HG03342 (cell line): ENCODE measurements around the gene RHBDD1.

Source experiments
- ATAC-seq: cut with Tn5 transposase; IDR thresholded peaks from one replicate; pipeline ENCODE4 v1.9.1; 2021; ENCODE audit warnings: mild to moderate bottlenecking, moderate library complexity; ENCODE audit not compliant: unreplicated experiment

Gene RHBDD1

GRCh38 chr2:226883296-226883795 is 47.5 kb downstream of the RHBDD1 start:
- no peak for ATAC-seq

- no peak for ATAC-seq
Observed at GRCh38 chr2:226884166-226884565, 48.3 kb downstream of the RHBDD1 start.

GRCh38 chr2:226885769-226886435 is 50.0 kb downstream of the RHBDD1 start:
- ATAC-seq = no peak

GRCh38 chr2:226887940-226888339 is 52.1 kb downstream of the RHBDD1 start:
- no peak for ATAC-seq

- ATAC-seq = no peak
Observed at GRCh38 chr2:226888378-226888965, 52.6 kb downstream of the RHBDD1 start.

- no peak for ATAC-seq
Observed at GRCh38 chr2:226888971-226889370, 53.1 kb downstream of the RHBDD1 start.

GRCh38 chr2:226890286-226890685 is 54.4 kb downstream of the RHBDD1 start:
- ATAC-seq = no peak

GRCh38 chr2:226891780-226892590 is 56.1 kb downstream of the RHBDD1 start:
- no peak for ATAC-seq

- no peak for ATAC-seq
Observed at GRCh38 chr2:226892729-226893128, 56.9 kb downstream of the RHBDD1 start.

- ATAC-seq = no peak
Observed at GRCh38 chr2:226893216-226893615, 57.4 kb downstream of the RHBDD1 start.

- ATAC-seq = no peak
Observed at GRCh38 chr2:226894752-226895151, 58.9 kb downstream of the RHBDD1 start.

GRCh38 chr2:226895579-226895978 is 59.7 kb downstream of the RHBDD1 start:
- no peak for ATAC-seq

GRCh38 chr2:226898121-226898520 is 62.3 kb downstream of the RHBDD1 start:
- no peak for ATAC-seq

- ATAC-seq = no peak
Observed at GRCh38 chr2:226898897-226899296, 63.0 kb downstream of the RHBDD1 start.

- no peak for ATAC-seq
Observed at GRCh38 chr2:226902041-226902966, 66.5 kb downstream of the RHBDD1 start.

- ATAC-seq = no peak
Observed at GRCh38 chr2:226903179-226903578, 67.3 kb downstream of the RHBDD1 start.

GRCh38 chr2:226904592-226904991 is 68.7 kb downstream of the RHBDD1 start:
- ATAC-seq = peak; percentile 51

- ATAC-seq = peak; percentile 5
Observed at GRCh38 chr2:226905718-226906117, 69.9 kb downstream of the RHBDD1 start.

GRCh38 chr2:226906163-226906693 is 70.4 kb downstream of the RHBDD1 start:
- peak; percentile 82 for ATAC-seq

- ATAC-seq = no peak
Observed at GRCh38 chr2:226909126-226909525, 73.3 kb downstream of the RHBDD1 start.
